ENCODE results near the gene ATRN. TPM values are rescaled to one million over a fixed set of nuclear protein-coding genes. Genes with fewer than 3 reads are reported as not detected.
A peak's percentile ranks its signal among the peaks of the same experiment; 100 is the strongest.

The ATRN gene
- total RNA-seq, 1 experiment from 2014 or later: 19.9 TPM

GRCh38 chr20:3678856-3679720 lies 208.3 kb downstream of the ATRN start:
- Mint-ChIP-seq H3K4me1 (peaks cover 32% of the 10 kb centered on the region), H3K9me3 (no peaks in the 10 kb centered on the region), H3K4me3 (no peak overlapping the region), H3K27me3 (ENCODE audit: low read depth) (peaks cover 33% of the 10 kb centered on the region), H3K36me3 (no peaks in the 10 kb centered on the region), H3K27ac (no peak overlapping the region)
- ATAC-seq: no peak
- no peak for DNase-seq (ENCODE audit: low spot score)
- ChIA-PET POLR2A (no interaction called here), CTCF (interaction anchor here (1.0 to 3.9 kb wide), 8 partner anchors 17 to 92 kb away, joined by 3 to 70 read pairs (median 4); no protein-coding TSS in a partner anchor)
- no peak for TF ChIP-seq FOXJ3 (CRISPR knock-in tag; IDR thresholded peaks at IDR 0.05; ENCODE audit: borderline replicate concordance)
- TF ChIP-seq NFYB (CRISPR knock-in tag; conservative IDR thresholded peaks at IDR 0.05; ENCODE audit: low read depth): no peak
- TF ChIP-seq ZNF232 (CRISPR knock-in tag; IDR thresholded peaks at IDR 0.05): no peak
- no peak for TF ChIP-seq ZNF425 (CRISPR knock-in tag; conservative IDR thresholded peaks at IDR 0.05)
- TF ChIP-seq, protein P1, sequence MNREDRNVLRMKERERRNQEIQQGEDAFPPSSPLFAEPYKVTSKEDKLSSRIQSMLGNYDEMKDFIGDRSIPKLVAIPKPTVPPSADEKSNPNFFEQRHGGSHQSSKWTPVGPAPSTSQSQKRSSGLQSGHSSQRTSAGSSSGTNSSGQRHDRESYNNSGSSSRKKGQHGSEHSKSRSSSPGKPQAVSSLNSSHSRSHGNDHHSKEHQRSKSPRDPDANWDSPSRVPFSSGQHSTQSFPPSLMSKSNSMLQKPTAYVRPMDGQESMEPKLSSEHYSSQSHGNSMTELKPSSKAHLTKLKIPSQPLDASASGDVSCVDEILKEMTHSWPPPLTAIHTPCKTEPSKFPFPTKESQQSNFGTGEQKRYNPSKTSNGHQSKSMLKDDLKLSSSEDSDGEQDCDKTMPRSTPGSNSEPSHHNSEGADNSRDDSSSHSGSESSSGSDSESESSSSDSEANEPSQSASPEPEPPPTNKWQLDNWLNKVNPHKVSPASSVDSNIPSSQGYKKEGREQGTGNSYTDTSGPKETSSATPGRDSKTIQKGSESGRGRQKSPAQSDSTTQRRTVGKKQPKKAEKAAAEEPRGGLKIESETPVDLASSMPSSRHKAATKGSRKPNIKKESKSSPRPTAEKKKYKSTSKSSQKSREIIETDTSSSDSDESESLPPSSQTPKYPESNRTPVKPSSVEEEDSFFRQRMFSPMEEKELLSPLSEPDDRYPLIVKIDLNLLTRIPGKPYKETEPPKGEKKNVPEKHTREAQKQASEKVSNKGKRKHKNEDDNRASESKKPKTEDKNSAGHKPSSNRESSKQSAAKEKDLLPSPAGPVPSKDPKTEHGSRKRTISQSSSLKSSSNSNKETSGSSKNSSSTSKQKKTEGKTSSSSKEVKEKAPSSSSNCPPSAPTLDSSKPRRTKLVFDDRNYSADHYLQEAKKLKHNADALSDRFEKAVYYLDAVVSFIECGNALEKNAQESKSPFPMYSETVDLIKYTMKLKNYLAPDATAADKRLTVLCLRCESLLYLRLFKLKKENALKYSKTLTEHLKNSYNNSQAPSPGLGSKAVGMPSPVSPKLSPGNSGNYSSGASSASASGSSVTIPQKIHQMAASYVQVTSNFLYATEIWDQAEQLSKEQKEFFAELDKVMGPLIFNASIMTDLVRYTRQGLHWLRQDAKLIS (CRISPR knock-in tag; IDR thresholded peaks at IDR 0.05; ENCODE audit: borderline replicate concordance): no peak

- ChIA-PET POLR2A (no interaction called here), CTCF (interaction anchor here (0.5 to 3.9 kb wide), 15 partner anchors 10 to 764 kb away, joined by 3 to 38 read pairs (median 4); partner anchors contain the start of genes CENPB and SPEF1)
- peaks cover 25% of the 10 kb centered on the region for H3K27me3 Mint-ChIP-seq (ENCODE audit: low read depth)
- TF ChIP-seq, protein P2, sequence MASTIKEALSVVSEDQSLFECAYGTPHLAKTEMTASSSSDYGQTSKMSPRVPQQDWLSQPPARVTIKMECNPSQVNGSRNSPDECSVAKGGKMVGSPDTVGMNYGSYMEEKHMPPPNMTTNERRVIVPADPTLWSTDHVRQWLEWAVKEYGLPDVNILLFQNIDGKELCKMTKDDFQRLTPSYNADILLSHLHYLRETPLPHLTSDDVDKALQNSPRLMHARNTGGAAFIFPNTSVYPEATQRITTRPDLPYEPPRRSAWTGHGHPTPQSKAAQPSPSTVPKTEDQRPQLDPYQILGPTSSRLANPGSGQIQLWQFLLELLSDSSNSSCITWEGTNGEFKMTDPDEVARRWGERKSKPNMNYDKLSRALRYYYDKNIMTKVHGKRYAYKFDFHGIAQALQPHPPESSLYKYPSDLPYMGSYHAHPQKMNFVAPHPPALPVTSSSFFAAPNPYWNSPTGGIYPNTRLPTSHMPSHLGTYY (CRISPR knock-in tag; IDR thresholded peaks at IDR 0.05): no peak
- no peak for TF ChIP-seq E2F4 (CRISPR knock-in tag; IDR thresholded peaks at IDR 0.05; ENCODE audit: borderline replicate concordance, low read depth)
- TF ChIP-seq SMAD3 (CRISPR knock-in tag; IDR thresholded peaks at IDR 0.05; ENCODE audit: borderline replicate concordance): no peak
- TF ChIP-seq, protein P3, sequence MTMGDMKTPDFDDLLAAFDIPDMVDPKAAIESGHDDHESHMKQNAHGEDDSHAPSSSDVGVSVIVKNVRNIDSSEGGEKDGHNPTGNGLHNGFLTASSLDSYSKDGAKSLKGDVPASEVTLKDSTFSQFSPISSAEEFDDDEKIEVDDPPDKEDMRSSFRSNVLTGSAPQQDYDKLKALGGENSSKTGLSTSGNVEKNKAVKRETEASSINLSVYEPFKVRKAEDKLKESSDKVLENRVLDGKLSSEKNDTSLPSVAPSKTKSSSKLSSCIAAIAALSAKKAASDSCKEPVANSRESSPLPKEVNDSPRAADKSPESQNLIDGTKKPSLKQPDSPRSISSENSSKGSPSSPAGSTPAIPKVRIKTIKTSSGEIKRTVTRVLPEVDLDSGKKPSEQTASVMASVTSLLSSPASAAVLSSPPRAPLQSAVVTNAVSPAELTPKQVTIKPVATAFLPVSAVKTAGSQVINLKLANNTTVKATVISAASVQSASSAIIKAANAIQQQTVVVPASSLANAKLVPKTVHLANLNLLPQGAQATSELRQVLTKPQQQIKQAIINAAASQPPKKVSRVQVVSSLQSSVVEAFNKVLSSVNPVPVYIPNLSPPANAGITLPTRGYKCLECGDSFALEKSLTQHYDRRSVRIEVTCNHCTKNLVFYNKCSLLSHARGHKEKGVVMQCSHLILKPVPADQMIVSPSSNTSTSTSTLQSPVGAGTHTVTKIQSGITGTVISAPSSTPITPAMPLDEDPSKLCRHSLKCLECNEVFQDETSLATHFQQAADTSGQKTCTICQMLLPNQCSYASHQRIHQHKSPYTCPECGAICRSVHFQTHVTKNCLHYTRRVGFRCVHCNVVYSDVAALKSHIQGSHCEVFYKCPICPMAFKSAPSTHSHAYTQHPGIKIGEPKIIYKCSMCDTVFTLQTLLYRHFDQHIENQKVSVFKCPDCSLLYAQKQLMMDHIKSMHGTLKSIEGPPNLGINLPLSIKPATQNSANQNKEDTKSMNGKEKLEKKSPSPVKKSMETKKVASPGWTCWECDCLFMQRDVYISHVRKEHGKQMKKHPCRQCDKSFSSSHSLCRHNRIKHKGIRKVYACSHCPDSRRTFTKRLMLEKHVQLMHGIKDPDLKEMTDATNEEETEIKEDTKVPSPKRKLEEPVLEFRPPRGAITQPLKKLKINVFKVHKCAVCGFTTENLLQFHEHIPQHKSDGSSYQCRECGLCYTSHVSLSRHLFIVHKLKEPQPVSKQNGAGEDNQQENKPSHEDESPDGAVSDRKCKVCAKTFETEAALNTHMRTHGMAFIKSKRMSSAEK (CRISPR knock-in tag; IDR thresholded peaks at IDR 0.05; ENCODE audit: borderline replicate concordance): no peak
- no peak for TF ChIP-seq ESRRA (CRISPR knock-in tag; IDR thresholded peaks at IDR 0.05; ENCODE audit: borderline replicate concordance)
- TF ChIP-seq ZNF425 (CRISPR knock-in tag; conservative IDR thresholded peaks at IDR 0.05): no peak
Measured at GRCh38 chr20:3679749-3680700, 209.2 kb downstream of the ATRN start.

More at GRCh38 chr20:3679749-3680700, 209.2 kb downstream of the ATRN start:
- DNase-seq (ENCODE audit: low spot score) (peak; percentile 42), ATAC-seq (peak; percentile 8)
- Mint-ChIP-seq H3K4me3 (peak overlapping the region; percentile 34), H3K4me1 (peaks cover 37% of the 10 kb centered on the region), H3K36me3 (no peaks in the 10 kb centered on the region), H3K27ac (no peak overlapping the region), H3K9me3 (no peaks in the 10 kb centered on the region)
